ENCODE data around the gene SLC27A2. TPM values are rescaled to one million over a fixed set of nuclear protein-coding genes. Genes with fewer than 3 reads are reported as not detected.

The SLC27A2 gene
- total and polyA plus RNA-seq, 4 donors = 80.2 to 504 (median 216) TPM

DNA sequence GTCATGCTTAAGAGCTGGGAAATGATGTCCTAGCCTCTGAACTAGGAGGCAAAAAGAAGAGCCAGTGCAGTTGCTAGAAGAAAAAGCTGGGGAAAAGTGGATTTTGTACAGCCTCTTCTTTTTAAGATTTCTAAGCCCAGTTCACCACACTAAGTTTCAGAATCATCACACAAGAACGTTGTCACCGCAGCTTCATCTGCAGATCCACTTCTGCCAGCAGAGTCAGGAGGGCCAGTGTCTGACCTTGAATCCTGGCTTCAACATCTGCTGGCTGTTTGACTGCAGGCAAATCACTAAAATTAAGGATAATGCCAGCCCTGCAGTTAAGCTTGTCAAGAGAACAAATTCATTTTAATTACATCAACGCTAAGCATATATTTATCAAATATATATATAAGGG is 47.3 kb downstream of the SLC27A2 start:
- Histone ChIP-seq H3K9ac (ENCODE audit: low read depth in 1 of 2, low read length in 2 of 2) (no peak overlapping the region), H3K27ac (ENCODE audit: low read depth in 1 of 2, low read length in 2 of 2) (no peak overlapping the region), H3K4me1 (ENCODE audit: control insufficient read depth in 4 of 4, insufficient read depth in 4 of 4, low read length in 3 of 4) (peaks cover 9 to 46% (median 36%) of the 10 kb centered on the region in 4 donors), H3K4me3 (ENCODE audit: low read depth in 1 of 3, low read length in 3 of 3) (no peak overlapping the region), H3K27me3 (ENCODE audit: control insufficient read depth in 4 of 4, insufficient read depth in 4 of 4, low read length in 3 of 4) (no peaks in the 10 kb centered on the region), H3K36me3 (ENCODE audit: control insufficient read depth in 4 of 4, insufficient read depth in 3 of 4, low read depth in 1 of 4, low read length in 3 of 4) (peaks cover 0 to 47% (median 22%) of the 10 kb centered on the region in 4 donors), H3K9me3 (ENCODE audit: control insufficient read depth in 4 of 4, low read length in 3 of 4) (no peaks in the 10 kb centered on the region)
- no peak for DNase-seq (ENCODE audit: low spot score)
- TF ChIP-seq NR2F2 (IDR thresholded peaks at IDR 0.05) (no peak), RAD21 (IDR thresholded peaks at IDR 0.05) (no peak), HNF4A (conservative IDR thresholded peaks at IDR 0.05) (no peak), GABPA (IDR thresholded peaks at IDR 0.05 in 1 of 2, conservative IDR thresholded peaks at IDR 0.05 in 1 of 2) (no peak), SP1 (IDR thresholded peaks at IDR 0.05) (no peak), FOXA1 (IDR thresholded peaks at IDR 0.05) (no peak)
- WGBS = 66% methylated on average over 3 of the region's 3 CpGs

DNA sequence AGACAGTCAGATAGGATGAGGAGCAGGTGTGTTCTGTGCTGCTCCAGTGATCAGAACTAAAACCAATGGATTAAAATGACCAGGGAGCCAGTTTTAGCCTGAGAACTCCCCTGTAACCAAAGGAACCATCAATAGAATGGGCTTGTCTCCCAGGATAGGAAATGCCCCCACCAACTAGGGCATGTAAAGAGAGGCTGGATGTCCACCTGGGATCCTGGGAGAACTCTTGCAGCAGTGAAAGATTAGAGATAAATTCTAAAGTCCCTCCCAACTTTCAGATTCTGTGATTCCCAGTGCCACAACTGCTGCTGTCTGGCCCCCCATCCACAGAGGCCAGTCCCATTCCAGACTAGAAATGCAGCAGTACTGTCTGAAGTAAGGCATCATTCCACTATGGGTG is 49.8 kb downstream of the SLC27A2 start:
- Histone ChIP-seq H3K27me3 (ENCODE audit: control insufficient read depth in 4 of 4, insufficient read depth in 4 of 4, low read length in 3 of 4) (no peaks in the 10 kb centered on the region), H3K9me3 (ENCODE audit: control insufficient read depth in 4 of 4, low read length in 3 of 4) (no peaks in the 10 kb centered on the region), H3K4me1 (ENCODE audit: control insufficient read depth in 4 of 4, insufficient read depth in 4 of 4, low read length in 3 of 4) (peaks cover 11 to 45% (median 32%) of the 10 kb centered on the region in 4 donors), H3K27ac (ENCODE audit: low read depth in 1 of 2, low read length in 2 of 2) (no peak overlapping the region), H3K9ac (ENCODE audit: low read depth in 1 of 2, low read length in 2 of 2) (no peak overlapping the region), H3K36me3 (ENCODE audit: control insufficient read depth in 4 of 4, insufficient read depth in 3 of 4, low read depth in 1 of 4, low read length in 3 of 4) (peaks cover 0 to 52% (median 22%) of the 10 kb centered on the region in 4 donors), H3K4me3 (ENCODE audit: low read depth in 1 of 3, low read length in 3 of 3) (no peak overlapping the region)
- no peak for DNase-seq (ENCODE audit: low spot score)
- TF ChIP-seq TAF1 (conservative IDR thresholded peaks at IDR 0.05) (no peak), YY1 (IDR thresholded peaks at IDR 0.05) (no peak), HNF4A (conservative IDR thresholded peaks at IDR 0.05) (no peak), RAD21 (IDR thresholded peaks at IDR 0.05) (no peak), RXRA (IDR thresholded peaks at IDR 0.05) (no peak), HNF4G (IDR thresholded peaks at IDR 0.05) (no peak), FOXA2 (IDR thresholded peaks at IDR 0.05) (no peak), JUND (IDR thresholded peaks at IDR 0.05) (no peak), GABPA (IDR thresholded peaks at IDR 0.05 in 1 of 2, conservative IDR thresholded peaks at IDR 0.05 in 1 of 2) (no peak), EGR1 (IDR thresholded peaks at IDR 0.05; ENCODE audit: low read depth in 2 of 2) (no peak), FOXA1 (IDR thresholded peaks at IDR 0.05) (no peak)
- TF ChIP-seq, protein P1, sequence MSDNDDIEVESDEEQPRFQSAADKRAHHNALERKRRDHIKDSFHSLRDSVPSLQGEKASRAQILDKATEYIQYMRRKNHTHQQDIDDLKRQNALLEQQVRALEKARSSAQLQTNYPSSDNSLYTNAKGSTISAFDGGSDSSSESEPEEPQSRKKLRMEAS (IDR thresholded peaks at IDR 0.05) = no peak
- TF ChIP-seq, protein P2, sequence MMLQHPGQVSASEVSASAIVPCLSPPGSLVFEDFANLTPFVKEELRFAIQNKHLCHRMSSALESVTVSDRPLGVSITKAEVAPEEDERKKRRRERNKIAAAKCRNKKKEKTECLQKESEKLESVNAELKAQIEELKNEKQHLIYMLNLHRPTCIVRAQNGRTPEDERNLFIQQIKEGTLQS (IDR thresholded peaks at IDR 0.05) = no peak
- TF ChIP-seq, protein P3, sequence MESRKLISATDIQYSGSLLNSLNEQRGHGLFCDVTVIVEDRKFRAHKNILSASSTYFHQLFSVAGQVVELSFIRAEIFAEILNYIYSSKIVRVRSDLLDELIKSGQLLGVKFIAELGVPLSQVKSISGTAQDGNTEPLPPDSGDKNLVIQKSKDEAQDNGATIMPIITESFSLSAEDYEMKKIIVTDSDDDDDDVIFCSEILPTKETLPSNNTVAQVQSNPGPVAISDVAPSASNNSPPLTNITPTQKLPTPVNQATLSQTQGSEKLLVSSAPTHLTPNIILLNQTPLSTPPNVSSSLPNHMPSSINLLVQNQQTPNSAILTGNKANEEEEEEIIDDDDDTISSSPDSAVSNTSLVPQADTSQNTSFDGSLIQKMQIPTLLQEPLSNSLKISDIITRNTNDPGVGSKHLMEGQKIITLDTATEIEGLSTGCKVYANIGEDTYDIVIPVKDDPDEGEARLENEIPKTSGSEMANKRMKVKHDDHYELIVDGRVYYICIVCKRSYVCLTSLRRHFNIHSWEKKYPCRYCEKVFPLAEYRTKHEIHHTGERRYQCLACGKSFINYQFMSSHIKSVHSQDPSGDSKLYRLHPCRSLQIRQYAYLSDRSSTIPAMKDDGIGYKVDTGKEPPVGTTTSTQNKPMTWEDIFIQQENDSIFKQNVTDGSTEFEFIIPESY (IDR thresholded peaks at IDR 0.05) = no peak
- TF ChIP-seq, protein P4, sequence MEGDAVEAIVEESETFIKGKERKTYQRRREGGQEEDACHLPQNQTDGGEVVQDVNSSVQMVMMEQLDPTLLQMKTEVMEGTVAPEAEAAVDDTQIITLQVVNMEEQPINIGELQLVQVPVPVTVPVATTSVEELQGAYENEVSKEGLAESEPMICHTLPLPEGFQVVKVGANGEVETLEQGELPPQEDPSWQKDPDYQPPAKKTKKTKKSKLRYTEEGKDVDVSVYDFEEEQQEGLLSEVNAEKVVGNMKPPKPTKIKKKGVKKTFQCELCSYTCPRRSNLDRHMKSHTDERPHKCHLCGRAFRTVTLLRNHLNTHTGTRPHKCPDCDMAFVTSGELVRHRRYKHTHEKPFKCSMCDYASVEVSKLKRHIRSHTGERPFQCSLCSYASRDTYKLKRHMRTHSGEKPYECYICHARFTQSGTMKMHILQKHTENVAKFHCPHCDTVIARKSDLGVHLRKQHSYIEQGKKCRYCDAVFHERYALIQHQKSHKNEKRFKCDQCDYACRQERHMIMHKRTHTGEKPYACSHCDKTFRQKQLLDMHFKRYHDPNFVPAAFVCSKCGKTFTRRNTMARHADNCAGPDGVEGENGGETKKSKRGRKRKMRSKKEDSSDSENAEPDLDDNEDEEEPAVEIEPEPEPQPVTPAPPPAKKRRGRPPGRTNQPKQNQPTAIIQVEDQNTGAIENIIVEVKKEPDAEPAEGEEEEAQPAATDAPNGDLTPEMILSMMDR (IDR thresholded peaks at IDR 0.05; ENCODE audit: low read depth, low read length, missing input control) = no peak
- TF ChIP-seq, protein P5, sequence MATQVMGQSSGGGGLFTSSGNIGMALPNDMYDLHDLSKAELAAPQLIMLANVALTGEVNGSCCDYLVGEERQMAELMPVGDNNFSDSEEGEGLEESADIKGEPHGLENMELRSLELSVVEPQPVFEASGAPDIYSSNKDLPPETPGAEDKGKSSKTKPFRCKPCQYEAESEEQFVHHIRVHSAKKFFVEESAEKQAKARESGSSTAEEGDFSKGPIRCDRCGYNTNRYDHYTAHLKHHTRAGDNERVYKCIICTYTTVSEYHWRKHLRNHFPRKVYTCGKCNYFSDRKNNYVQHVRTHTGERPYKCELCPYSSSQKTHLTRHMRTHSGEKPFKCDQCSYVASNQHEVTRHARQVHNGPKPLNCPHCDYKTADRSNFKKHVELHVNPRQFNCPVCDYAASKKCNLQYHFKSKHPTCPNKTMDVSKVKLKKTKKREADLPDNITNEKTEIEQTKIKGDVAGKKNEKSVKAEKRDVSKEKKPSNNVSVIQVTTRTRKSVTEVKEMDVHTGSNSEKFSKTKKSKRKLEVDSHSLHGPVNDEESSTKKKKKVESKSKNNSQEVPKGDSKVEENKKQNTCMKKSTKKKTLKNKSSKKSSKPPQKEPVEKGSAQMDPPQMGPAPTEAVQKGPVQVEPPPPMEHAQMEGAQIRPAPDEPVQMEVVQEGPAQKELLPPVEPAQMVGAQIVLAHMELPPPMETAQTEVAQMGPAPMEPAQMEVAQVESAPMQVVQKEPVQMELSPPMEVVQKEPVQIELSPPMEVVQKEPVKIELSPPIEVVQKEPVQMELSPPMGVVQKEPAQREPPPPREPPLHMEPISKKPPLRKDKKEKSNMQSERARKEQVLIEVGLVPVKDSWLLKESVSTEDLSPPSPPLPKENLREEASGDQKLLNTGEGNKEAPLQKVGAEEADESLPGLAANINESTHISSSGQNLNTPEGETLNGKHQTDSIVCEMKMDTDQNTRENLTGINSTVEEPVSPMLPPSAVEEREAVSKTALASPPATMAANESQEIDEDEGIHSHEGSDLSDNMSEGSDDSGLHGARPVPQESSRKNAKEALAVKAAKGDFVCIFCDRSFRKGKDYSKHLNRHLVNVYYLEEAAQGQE (IDR thresholded peaks at IDR 0.05) = no peak
